ENCODE data around the gene MINK1.
"Not testable (repeated sequence)": the region's sequence is repeated elsewhere in the genome, so short reads cannot be mapped to it uniquely, and the experiment has no call there.

The MINK1 gene

DNA sequence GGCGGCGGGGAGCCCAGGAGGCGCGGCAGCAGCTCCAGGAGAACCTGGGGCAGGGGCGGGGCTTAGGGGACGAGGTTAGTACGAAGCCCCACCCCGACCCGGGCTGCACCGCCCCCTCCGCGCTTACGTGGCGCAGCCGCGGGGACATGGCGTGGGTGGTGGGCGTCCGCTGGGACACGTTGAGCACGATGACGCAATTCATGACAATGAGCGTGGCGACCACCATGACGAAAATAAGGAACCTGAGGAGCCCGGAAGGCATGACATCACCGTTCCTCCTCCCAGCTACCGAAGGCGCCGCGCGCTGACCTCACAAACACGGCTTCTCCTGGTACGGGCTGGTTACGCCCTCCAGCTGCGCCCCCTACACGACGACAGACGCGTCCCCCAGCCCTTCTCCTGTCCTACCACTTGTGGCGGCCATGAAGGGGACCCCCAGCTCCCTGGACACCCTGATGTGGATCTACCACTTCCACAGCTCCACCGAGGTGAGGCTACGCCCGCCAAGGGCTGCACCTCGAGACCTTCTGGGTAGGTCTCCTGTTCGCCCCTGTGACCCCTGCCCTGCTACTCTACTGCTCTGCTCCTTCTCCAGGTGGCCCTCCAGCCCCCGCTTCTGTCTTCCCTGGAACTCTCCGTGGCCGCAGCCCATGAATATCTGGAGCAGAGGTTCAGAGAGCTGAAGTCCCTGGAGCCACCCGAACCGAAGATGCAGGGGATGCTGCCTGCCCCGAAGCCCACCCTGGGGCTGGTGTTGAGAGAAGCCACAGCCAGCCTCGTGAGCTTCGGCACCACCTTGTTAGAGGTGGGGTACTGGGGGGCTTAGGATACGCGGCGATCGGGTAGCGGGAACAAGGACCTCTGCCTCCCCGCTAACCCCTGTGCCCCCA is 66.4 kb downstream of the MINK1 start, which contains the start of gene C17orf107:
Gene C17orf107 (plus strand): TSS at position 196 of the 890 bp plus-strand sequence. CDS start 227 bp downstream, at position 423.
- Histone ChIP-seq H3K36me3 (ENCODE audit: control insufficient read depth, insufficient read depth, low read length) (peaks cover 9% of the 10 kb centered on the region), H3K27ac (ENCODE audit: low read length) (no peak within 1 kb of the TSS), H3K4me1 (ENCODE audit: control insufficient read depth, insufficient read depth, low read length) (0 out of 2 replicates have a peak, but pooled peaks cover 3% of the 10 kb centered on the region), H3K4me3 (ENCODE audit: low read length) (peak within 1 kb of the TSS; percentile 38; the same call in 1 of the 2 replicates), H3K27me3 (ENCODE audit: control insufficient read depth, insufficient read depth, low read length) (no peaks in the 10 kb centered on the region), H3K9me3 (ENCODE audit: control insufficient read depth, insufficient read depth, low read length) (no peaks in the 10 kb centered on the region)
- DNase-seq (ENCODE audit: low read depth, low spot score): no peak
- no CpG with 5 or more reads among the region's 60 CpGs for WGBS (ENCODE audit: insufficient coverage, insufficient read length)

GRCh38 chr17:4900231-4901107 is 67.3 kb downstream of the MINK1 start:
- Histone ChIP-seq H3K27ac (ENCODE audit: low read length) (no peak overlapping the region), H3K4me1 (ENCODE audit: control insufficient read depth, insufficient read depth, low read length) (0 out of 2 replicates have a peak, but pooled peaks cover 3% of the 10 kb centered on the region), H3K4me3 (ENCODE audit: low read length) (peak overlapping the region; percentile 7; the same call in 1 of the 2 replicates), H3K36me3 (ENCODE audit: control insufficient read depth, insufficient read depth, low read length) (0 out of 2 replicates have a peak, but pooled peaks cover 3% of the 10 kb centered on the region), H3K27me3 (ENCODE audit: control insufficient read depth, insufficient read depth, low read length) (no peaks in the 10 kb centered on the region), H3K9me3 (ENCODE audit: control insufficient read depth, insufficient read depth, low read length) (no peaks in the 10 kb centered on the region)
- DNase-seq (ENCODE audit: low read depth, low spot score): no peak
- WGBS (ENCODE audit: insufficient coverage, insufficient read length): no CpG with 5 or more reads among the region's 65 CpGs

DNA sequence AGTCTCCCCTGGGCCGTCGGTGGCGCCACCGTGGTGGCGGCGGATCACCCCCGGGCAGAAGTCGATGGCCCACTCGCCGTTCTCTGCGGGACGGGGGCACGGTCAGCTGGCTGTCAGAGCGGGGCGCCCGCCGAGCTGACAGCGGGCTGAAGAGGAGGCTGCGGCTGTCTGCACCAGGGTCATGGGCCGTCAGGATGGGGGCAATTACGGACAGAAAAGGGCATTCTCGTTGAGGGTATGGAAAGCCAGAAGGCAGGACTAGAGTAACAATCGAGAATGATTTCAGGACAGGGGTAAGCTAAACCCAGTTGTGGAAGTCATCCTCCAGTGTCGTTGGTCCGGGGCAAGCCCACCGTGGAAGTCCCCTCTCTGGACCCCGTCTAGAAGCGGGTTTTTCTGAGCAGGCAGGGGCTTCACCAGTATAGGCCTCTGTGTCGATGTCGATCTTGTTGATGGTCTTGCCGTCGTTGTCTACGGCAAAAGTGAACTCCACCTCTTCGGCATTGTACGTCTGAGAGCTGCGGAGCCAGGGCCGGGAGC is 68.0 kb downstream of the MINK1 start:
- no CpG with 5 or more reads among the region's 37 CpGs for WGBS (ENCODE audit: insufficient coverage, insufficient read length)

GRCh38 chr17:4901648-4902344 is 68.7 kb downstream of the MINK1 start:
- no peak overlapping the region for H3K4me3 ChIP-seq (ENCODE audit: low read length)

More for the DNA sequence above, 68.0 kb downstream of the MINK1 start:
- H3K4me1 ChIP-seq (ENCODE audit: control insufficient read depth, insufficient read depth, low read length): 0 out of 2 replicates have a peak, but pooled peaks cover 3% of the 10 kb centered on the region
- DNase-seq (ENCODE audit: low read depth, low spot score): no peak
- H3K36me3 ChIP-seq (ENCODE audit: control insufficient read depth, insufficient read depth, low read length): 0 out of 2 replicates have a peak, but pooled peaks cover 3% of the 10 kb centered on the region
- no peak overlapping the region for H3K27ac ChIP-seq (ENCODE audit: low read length)
- no peak overlapping the region for H3K4me3 ChIP-seq (ENCODE audit: low read length)
- no peaks in the 10 kb centered on the region for H3K27me3 ChIP-seq (ENCODE audit: control insufficient read depth, insufficient read depth, low read length)
- no peaks in the 10 kb centered on the region for H3K9me3 ChIP-seq (ENCODE audit: control insufficient read depth, insufficient read depth, low read length)

DNA sequence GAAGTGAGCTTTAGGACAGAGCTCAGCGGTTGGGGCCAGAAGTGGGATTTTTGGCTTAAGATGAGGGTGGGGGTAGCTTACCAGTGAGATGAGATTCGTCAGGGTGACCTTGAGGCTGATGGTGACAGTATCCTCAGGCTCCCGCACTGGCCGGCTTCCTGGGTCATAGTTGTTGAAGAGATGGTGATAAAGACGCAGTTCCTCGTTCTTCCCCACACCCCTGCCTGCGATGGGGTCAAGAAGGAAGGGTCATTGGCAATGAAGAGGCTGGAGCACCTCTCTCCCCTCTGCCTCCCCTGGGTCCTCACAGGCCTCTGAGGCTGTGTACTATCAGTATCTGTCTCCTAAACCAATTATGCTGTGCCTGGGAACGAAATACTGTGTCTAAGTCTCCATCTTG is 69.4 kb downstream of the MINK1 start:
- no peaks in the 10 kb centered on the region for H3K27me3 ChIP-seq (ENCODE audit: control insufficient read depth, insufficient read depth, low read length)
- H3K9me3 ChIP-seq (ENCODE audit: control insufficient read depth, insufficient read depth, low read length): no peaks in the 10 kb centered on the region
- no peak overlapping the region for H3K27ac ChIP-seq (ENCODE audit: low read length)
- no CpG with 5 or more reads among the region's 8 CpGs for WGBS (ENCODE audit: insufficient coverage, insufficient read length)
- 0 out of 2 replicates have a peak, but pooled peaks cover 3% of the 10 kb centered on the region for H3K4me1 ChIP-seq (ENCODE audit: control insufficient read depth, insufficient read depth, low read length)
- no peaks in the 10 kb centered on the region for H3K36me3 ChIP-seq (ENCODE audit: control insufficient read depth, insufficient read depth, low read length)
- no peak overlapping the region for H3K4me3 ChIP-seq (ENCODE audit: low read length)
- DNase-seq (ENCODE audit: low read depth, low spot score): no peak

More at GRCh38 chr17:4901648-4902344, 68.7 kb downstream of the MINK1 start:
- Histone ChIP-seq H3K27me3 (ENCODE audit: control insufficient read depth, insufficient read depth, low read length) (no peaks in the 10 kb centered on the region), H3K36me3 (ENCODE audit: control insufficient read depth, insufficient read depth, low read length) (no peaks in the 10 kb centered on the region), H3K4me1 (ENCODE audit: control insufficient read depth, insufficient read depth, low read length) (0 out of 2 replicates have a peak, but pooled peaks cover 3% of the 10 kb centered on the region), H3K9me3 (ENCODE audit: control insufficient read depth, insufficient read depth, low read length) (no peaks in the 10 kb centered on the region), H3K27ac (ENCODE audit: low read length) (no peak overlapping the region)
- WGBS (ENCODE audit: insufficient coverage, insufficient read length): no CpG with 5 or more reads among the region's 48 CpGs
- DNase-seq (ENCODE audit: low read depth, low spot score): no peak

GRCh38 chr17:4903051-4903818 is 70.1 kb downstream of the MINK1 start, which contains the start of gene CHRNE:
CHRNE (minus strand) TSS chr17:4903098; CDS start chr17:4903063, 35 bp downstream.
- H3K36me3 ChIP-seq (ENCODE audit: control insufficient read depth, insufficient read depth, low read length): no peaks in the 10 kb centered on the region
- H3K9me3 ChIP-seq (ENCODE audit: control insufficient read depth, insufficient read depth, low read length): no peaks in the 10 kb centered on the region
- DNase-seq (ENCODE audit: low read depth, low spot score): no peak
- no peaks in the 10 kb centered on the region for H3K27me3 ChIP-seq (ENCODE audit: control insufficient read depth, insufficient read depth, low read length)
- H3K4me3 ChIP-seq (ENCODE audit: low read length): no peak within 1 kb of the TSS
- H3K27ac ChIP-seq (ENCODE audit: low read length): no peak within 1 kb of the TSS
- peaks cover 3% of the 10 kb centered on the region; the same call in 1 of the 2 replicates for H3K4me1 ChIP-seq (ENCODE audit: control insufficient read depth, insufficient read depth, low read length)
- WGBS (ENCODE audit: insufficient coverage, insufficient read length): no CpG with 5 or more reads among the region's 10 CpGs

GRCh38 chr17:4906642-4907041 is 73.5 kb downstream of the MINK1 start:
- not testable (repeated sequence) for H3K9me3 ChIP-seq (ENCODE audit: control insufficient read depth, insufficient read depth, low read length)

GRCh38 chr17:4908301-4908700 is 75.2 kb downstream of the MINK1 start:
- Histone ChIP-seq H3K36me3 (ENCODE audit: control insufficient read depth, insufficient read depth, low read length) (no peaks in the 10 kb centered on the region), H3K4me1 (ENCODE audit: control insufficient read depth, insufficient read depth, low read length) (peaks cover 6% of the 10 kb centered on the region; the same call in 1 of the 2 replicates), H3K27ac (ENCODE audit: low read length) (no peak overlapping the region), H3K4me3 (ENCODE audit: low read length) (no peak overlapping the region), H3K9me3 (ENCODE audit: control insufficient read depth, insufficient read depth, low read length) (no peaks in the 10 kb centered on the region), H3K27me3 (ENCODE audit: control insufficient read depth, insufficient read depth, low read length) (no peaks in the 10 kb centered on the region)
- WGBS (ENCODE audit: insufficient coverage, insufficient read length): no CpG with 5 or more reads among the region's 10 CpGs
- no peak for DNase-seq (ENCODE audit: low read depth, low spot score)

More at GRCh38 chr17:4906642-4907041, 73.5 kb downstream of the MINK1 start:
- H3K27me3 ChIP-seq (ENCODE audit: control insufficient read depth, insufficient read depth, low read length); H3K4me1 ChIP-seq (ENCODE audit: control insufficient read depth, insufficient read depth, low read length); DNase-seq (ENCODE audit: low read depth, low spot score); H3K36me3 ChIP-seq (ENCODE audit: control insufficient read depth, insufficient read depth, low read length); H3K27ac ChIP-seq (ENCODE audit: low read length); H3K4me3 ChIP-seq (ENCODE audit: low read length): not testable (repeated sequence)

All from iPS DF 6.9 (cell line).